Measurements from ENCODE around the gene GTF2A1. TPM values are rescaled to one million over a fixed set of nuclear protein-coding genes. Genes with fewer than 3 reads are reported as not detected.

The GTF2A1 gene
- total and polyA plus RNA-seq, 2 donors (not counting 3 experiments of a cell fraction or from before 2014, with no cell fraction given), result 11.1 to 33.4 TPM

DNA sequence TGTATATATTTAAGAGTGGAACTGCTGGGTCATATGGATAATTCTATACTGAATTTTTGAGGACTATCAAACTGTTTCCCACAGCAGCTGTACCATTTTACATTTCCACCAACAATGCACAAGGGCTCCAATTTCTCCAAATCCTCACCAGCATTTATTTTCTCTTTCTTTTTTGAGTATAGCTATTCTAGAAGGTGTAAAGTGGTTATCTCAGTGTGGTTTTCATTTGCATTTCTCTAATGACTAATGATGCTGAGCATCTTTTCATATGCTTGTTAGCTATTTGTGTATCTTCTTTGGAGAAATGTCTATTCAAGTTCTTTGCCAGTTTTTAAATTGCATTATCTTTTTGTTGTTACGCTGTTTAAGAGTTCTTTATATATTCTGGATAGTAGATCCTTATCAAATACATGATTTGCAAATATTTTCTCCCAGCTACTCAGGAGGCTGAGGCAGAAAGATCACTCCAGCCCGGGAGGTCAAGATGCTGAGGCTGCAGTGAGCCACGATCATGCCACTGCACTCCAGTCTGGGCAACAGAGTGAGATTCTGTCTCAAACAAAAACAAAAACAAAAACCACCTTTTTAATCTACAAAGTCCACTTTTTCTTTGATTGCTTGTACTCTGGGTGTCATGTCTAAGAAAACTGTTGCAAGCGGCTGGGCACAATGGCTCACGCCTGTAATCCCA, 32.8 kb downstream of the GTF2A1 start:
- peaks cover 14% of the 10 kb centered on the region for H3K79me2 ChIP-seq (ENCODE audit: control insufficient read depth, insufficient read depth, low read length)
- CTCF ChIA-PET, result no interaction called here
- intact Hi-C loops (cut with micrococcal nuclease) (no loop called here), dilution Hi-C loops (cut with MboI; ENCODE audit: extremely low pct_ligation_motif_present, low sequenced_read_pairs) (no loop called here)
- H3K4me1 ChIP-seq (ENCODE audit: control insufficient read depth, extremely low read depth, insufficient read depth, low read length), result no peaks in the 10 kb centered on the region
- H3K4me3 ChIP-seq (replicated peaks in 1 of 3; ENCODE audit: insufficient read depth in 1 of 3, low read depth in 1 of 3, low read length in 3 of 3), result no peak overlapping the region
- no TSS peak for BruUV-seq (replicated peaks)
- no peak overlapping the region for H3K27ac ChIP-seq (ENCODE audit: insufficient read depth, low read depth, low read length)
- no peak overlapping the region for H3K9ac ChIP-seq (replicated peaks; ENCODE audit: extremely low read depth, insufficient read depth, low read length)
- POLR2A ChIA-PET, result no interaction called here
- DNase-seq (ENCODE audit: low read depth, low spot score), result no peak
- no peak overlapping the region for H2AFZ ChIP-seq (ENCODE audit: low read depth, low read length)
- FAIRE-seq, result no peak
- peaks cover 0 to 13% of the 10 kb centered on the region in 2 experiments for H3K36me3 ChIP-seq (ENCODE audit: control insufficient read depth in 2 of 2, extremely low read depth in 1 of 2, insufficient read depth in 2 of 2, low read length in 2 of 2)
- H4K20me1 ChIP-seq (replicated peaks; ENCODE audit: control insufficient read depth, extremely low read depth, insufficient read depth, low read length), result peaks cover 2% of the 10 kb centered on the region
- no peak overlapping the region for H3K4me2 ChIP-seq (ENCODE audit: insufficient read depth, low read length)
- H3K9me3 ChIP-seq (replicated peaks; ENCODE audit: control insufficient read depth, insufficient read depth, low read length), result no peaks in the 10 kb centered on the region
- no peaks in the 10 kb centered on the region for H3K27me3 ChIP-seq (ENCODE audit: control insufficient read depth in 2 of 2, insufficient read depth in 2 of 2, low read length in 2 of 2)
- TF ChIP-seq POLR2AphosphoS5 (IDR thresholded peaks at IDR 0.05; ENCODE audit: insufficient read depth, low read depth, low read length), result no peak
- TF ChIP-seq FOS (IDR thresholded peaks at IDR 0.05; ENCODE audit: borderline replicate concordance, insufficient read depth, low read length), result no peak
- TF ChIP-seq, protein P1, sequence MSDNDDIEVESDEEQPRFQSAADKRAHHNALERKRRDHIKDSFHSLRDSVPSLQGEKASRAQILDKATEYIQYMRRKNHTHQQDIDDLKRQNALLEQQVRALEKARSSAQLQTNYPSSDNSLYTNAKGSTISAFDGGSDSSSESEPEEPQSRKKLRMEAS (IDR thresholded peaks at IDR 0.05; ENCODE audit: insufficient read depth, insufficient read length), result no peak
- TF ChIP-seq GATA2 (IDR thresholded peaks at IDR 0.05; ENCODE audit: insufficient read depth, insufficient read length, low read depth, low read length), result no peak
- no peak for TF ChIP-seq POLR2A (IDR thresholded peaks at IDR 0.05; ENCODE audit: low read depth, low read length)
- TF ChIP-seq MYC (IDR thresholded peaks at IDR 0.05; ENCODE audit: low read depth, low read length), result no peak
- TF ChIP-seq EZH2 (IDR thresholded peaks at IDR 0.05; ENCODE audit: borderline replicate concordance, low read depth, low read length, severe bottlenecking), result no peak
- TF ChIP-seq, protein P2, sequence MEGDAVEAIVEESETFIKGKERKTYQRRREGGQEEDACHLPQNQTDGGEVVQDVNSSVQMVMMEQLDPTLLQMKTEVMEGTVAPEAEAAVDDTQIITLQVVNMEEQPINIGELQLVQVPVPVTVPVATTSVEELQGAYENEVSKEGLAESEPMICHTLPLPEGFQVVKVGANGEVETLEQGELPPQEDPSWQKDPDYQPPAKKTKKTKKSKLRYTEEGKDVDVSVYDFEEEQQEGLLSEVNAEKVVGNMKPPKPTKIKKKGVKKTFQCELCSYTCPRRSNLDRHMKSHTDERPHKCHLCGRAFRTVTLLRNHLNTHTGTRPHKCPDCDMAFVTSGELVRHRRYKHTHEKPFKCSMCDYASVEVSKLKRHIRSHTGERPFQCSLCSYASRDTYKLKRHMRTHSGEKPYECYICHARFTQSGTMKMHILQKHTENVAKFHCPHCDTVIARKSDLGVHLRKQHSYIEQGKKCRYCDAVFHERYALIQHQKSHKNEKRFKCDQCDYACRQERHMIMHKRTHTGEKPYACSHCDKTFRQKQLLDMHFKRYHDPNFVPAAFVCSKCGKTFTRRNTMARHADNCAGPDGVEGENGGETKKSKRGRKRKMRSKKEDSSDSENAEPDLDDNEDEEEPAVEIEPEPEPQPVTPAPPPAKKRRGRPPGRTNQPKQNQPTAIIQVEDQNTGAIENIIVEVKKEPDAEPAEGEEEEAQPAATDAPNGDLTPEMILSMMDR (IDR thresholded peaks at IDR 0.05; ENCODE audit: extremely low read depth in 1 of 2, insufficient read depth in 1 of 2, low read depth in 1 of 2, low read length in 2 of 2), result no peak
- no peak for TF ChIP-seq JUN (IDR thresholded peaks at IDR 0.05; ENCODE audit: borderline replicate concordance, insufficient read depth, insufficient read length, low read depth)
- no peaks in the 10 kb centered on the region for H3K9me1 ChIP-seq (replicated peaks; ENCODE audit: control insufficient read depth, extremely low read depth, insufficient read depth, low read length)
